GM19395 (cell line): ENCODE results near the gene CACNA2D2.
A peak's percentile ranks its signal among the peaks of the same experiment; 100 is the strongest.

Experiments used
- ATAC-seq: cut with Tn5 transposase; IDR thresholded peaks from one replicate; pipeline ENCODE4 v1.9.1; 2021; ENCODE audit warnings: mild to moderate bottlenecking, moderate library complexity; ENCODE audit not compliant: unreplicated experiment

The CACNA2D2 gene

GRCh38 chr3:50353245-50354004 lies 150.0 kb downstream of the CACNA2D2 start:
- ATAC-seq, result no peak

- no peak for ATAC-seq
Observed at GRCh38 chr3:50352781-50353180, 150.7 kb downstream of the CACNA2D2 start.

GRCh38 chr3:50351323-50351697 lies 152.1 kb downstream of the CACNA2D2 start:
- ATAC-seq, result no peak

GRCh38 chr3:50350527-50351322 lies 152.7 kb downstream of the CACNA2D2 start, which contains the start of the genes CYB561D2 and NPRL2:
TSS of gene CYB561D2 (plus strand) at chr3:50350862. CDS start at chr3:50351434, 572 bp downstream.
TSS of gene NPRL2 (minus strand) at chr3:50350775. CDS start at chr3:50350652, 123 bp downstream.
- peak; percentile 86 for ATAC-seq

GRCh38 chr3:50350213-50350526 lies 153.3 kb downstream of the CACNA2D2 start:
- ATAC-seq, result no peak

GRCh38 chr3:50347187-50347813 lies 156.1 kb downstream of the CACNA2D2 start:
- ATAC-seq, result no peak

- ATAC-seq, result no peak
Observed at GRCh38 chr3:50345586-50346234, 157.7 kb downstream of the CACNA2D2 start, which contains the start of gene ZMYND10. TSS of gene ZMYND10 (minus strand) at chr3:50345732. CDS start at chr3:50345579, 153 bp downstream.

GRCh38 chr3:50345008-50345407 lies 158.4 kb downstream of the CACNA2D2 start:
- no peak for ATAC-seq

- ATAC-seq, result no peak
Observed at GRCh38 chr3:50342813-50343633, 160.4 kb downstream of the CACNA2D2 start.

- no peak for ATAC-seq
Observed at GRCh38 chr3:50341996-50342650, 161.3 kb downstream of the CACNA2D2 start.

GRCh38 chr3:50341537-50341936 lies 161.9 kb downstream of the CACNA2D2 start:
- ATAC-seq, result no peak

- no peak for ATAC-seq
Observed at GRCh38 chr3:50340448-50341329, 162.7 kb downstream of the CACNA2D2 start, which contains the start of gene RASSF1. TSS of gene RASSF1 (minus strand) at chr3:50340836. CDS start at chr3:50340805, 31 bp downstream.

- no peak for ATAC-seq
Observed at GRCh38 chr3:50340147-50340447, 163.3 kb downstream of the CACNA2D2 start.

- ATAC-seq, result no peak
Observed at GRCh38 chr3:50339485-50340146, 163.8 kb downstream of the CACNA2D2 start.

GRCh38 chr3:50338965-50339364 lies 164.5 kb downstream of the CACNA2D2 start:
- ATAC-seq, result no peak

- ATAC-seq, result peak; percentile 76
Observed at GRCh38 chr3:50337175-50337861, 166.1 kb downstream of the CACNA2D2 start.

GRCh38 chr3:50336452-50337174 lies 166.8 kb downstream of the CACNA2D2 start:
- peak; percentile 34 for ATAC-seq
